Activated naive CD4-positive, alpha-beta T cell treated with anti-CD3 and anti-CD28 coated beads for 36 hours (primary cell): ENCODE results near the gene SKAP2. TPM values are rescaled to one million over a fixed set of nuclear protein-coding genes. Genes with fewer than 3 reads are reported as not detected.

Source experiments
- CTCF ChIA-PET: fragments of 350-600 bp; sonication (Branson Sonifier 250); formaldehyde crosslinking; loops from one replicate; lab custom pipeline; 2021; ENCODE audit warnings: antibody characterized with exemption; lab: Charles Lee
- DNase-seq: peaks from one replicate; pipeline ENCODE4 v3.0.0-alpha.2; 2020
- H3K27ac Mint-ChIP-seq: one replicate; pipeline ENCODE4 v1.8.0; 2021; ENCODE audit warnings: mild to moderate bottlenecking, mixed read lengths
- H3K27me3 Mint-ChIP-seq: one replicate; pipeline ENCODE4 v1.8.0; 2021; ENCODE audit warnings: low read depth, mixed read lengths
- H3K36me3 Mint-ChIP-seq: one replicate; pipeline ENCODE4 v1.8.0; 2021; ENCODE audit warnings: low read depth, mixed read lengths
- H3K4me1 Mint-ChIP-seq: one replicate; pipeline ENCODE4 v1.8.0; 2021; ENCODE audit warnings: low read depth, mixed read lengths
- H3K4me3 Mint-ChIP-seq: one replicate; pipeline ENCODE4 v1.8.0; 2021; ENCODE audit warnings: mild to moderate bottlenecking, moderate library complexity, mixed read lengths
- H3K9me3 Mint-ChIP-seq: one replicate; pipeline ENCODE4 v1.8.0; 2021; ENCODE audit warnings: mixed read lengths
- intact Hi-C: fragments of 100-400 bp; cut with micrococcal nuclease; formaldehyde crosslinking; loops from one replicate; pipeline ENCODE4 v1.15.1; 2023
- total RNA-seq, 2 experiments: library from RNA; stranded (reverse); gene quantifications; one replicate each; pipeline ENCODE4 v1.2.3, GENCODE V29; 2021

The SKAP2 gene
- total RNA-seq, 2 experiments from 2014 or later: 5.6 to 6.6 TPM

DNA sequence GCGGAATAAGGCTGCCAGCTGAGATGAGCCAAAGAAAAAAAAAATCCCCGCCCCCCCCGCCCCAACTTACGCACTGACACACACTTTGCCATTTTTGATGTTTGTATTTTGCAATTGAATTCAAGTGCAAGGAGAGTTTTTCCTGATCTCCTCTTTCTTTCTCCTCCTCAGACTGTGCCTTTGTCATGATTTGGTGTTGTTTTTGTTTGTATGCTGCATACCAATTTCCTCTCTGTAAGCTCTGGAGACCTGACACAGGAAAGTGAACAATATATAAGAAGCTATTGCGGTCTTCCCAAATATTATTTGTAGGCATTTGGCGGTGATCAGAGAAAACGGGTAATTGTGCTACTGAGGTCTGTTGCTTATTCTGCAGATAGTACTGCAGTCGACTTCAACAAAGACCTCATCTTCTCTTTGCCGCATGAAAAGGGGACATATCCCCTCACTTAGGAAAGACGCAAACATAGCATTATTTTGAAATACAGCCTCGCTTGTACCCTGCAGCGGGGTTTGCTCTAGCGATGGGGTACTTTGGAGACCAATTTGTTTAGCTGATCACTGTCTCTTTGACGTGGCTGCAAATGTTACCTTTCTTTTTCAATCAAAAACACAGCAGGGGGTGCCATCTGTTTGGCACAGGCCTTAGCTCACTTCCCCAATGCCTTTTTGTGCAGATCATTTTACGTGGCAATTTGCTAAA lies 206.6 kb downstream of the SKAP2 start:
- no peak overlapping the region for H3K4me3 Mint-ChIP-seq
- intact Hi-C loops: no loop called here
- peaks cover 4% of the 10 kb centered on the region for H3K27me3 Mint-ChIP-seq
- no peaks in the 10 kb centered on the region for H3K36me3 Mint-ChIP-seq
- no peak for DNase-seq
- H3K27ac Mint-ChIP-seq: no peak overlapping the region
- CTCF ChIA-PET: no interaction called here
- no peaks in the 10 kb centered on the region for H3K4me1 Mint-ChIP-seq
- H3K9me3 Mint-ChIP-seq: no peaks in the 10 kb centered on the region

DNA sequence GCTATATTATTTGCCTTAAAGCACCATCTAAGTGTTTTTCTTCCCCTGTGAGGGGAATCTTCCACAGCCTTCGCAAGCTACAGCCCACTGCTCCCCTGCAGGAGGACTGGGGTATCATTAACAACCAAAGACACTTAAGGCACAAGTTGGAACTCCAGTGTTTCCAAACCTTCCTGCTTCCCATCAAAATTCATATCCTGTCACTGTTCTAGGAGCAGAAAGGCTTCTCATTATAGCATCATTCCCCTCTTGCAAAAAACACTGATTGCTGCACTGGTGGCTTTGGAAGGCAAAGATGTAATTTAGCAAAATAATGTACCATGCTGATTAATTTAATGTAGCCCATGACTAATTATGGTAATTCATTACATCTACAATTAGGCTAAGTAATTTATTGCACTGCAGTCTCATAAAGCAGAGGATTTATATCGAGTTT lies 207.2 kb downstream of the SKAP2 start:
- intact Hi-C loops: no loop called here
- Mint-ChIP-seq H3K27ac (no peak overlapping the region), H3K4me1 (no peaks in the 10 kb centered on the region), H3K9me3 (no peaks in the 10 kb centered on the region), H3K27me3 (peaks cover 4% of the 10 kb centered on the region), H3K36me3 (no peaks in the 10 kb centered on the region), H3K4me3 (no peak overlapping the region)
- DNase-seq: no peak
- CTCF ChIA-PET: no interaction called here

DNA sequence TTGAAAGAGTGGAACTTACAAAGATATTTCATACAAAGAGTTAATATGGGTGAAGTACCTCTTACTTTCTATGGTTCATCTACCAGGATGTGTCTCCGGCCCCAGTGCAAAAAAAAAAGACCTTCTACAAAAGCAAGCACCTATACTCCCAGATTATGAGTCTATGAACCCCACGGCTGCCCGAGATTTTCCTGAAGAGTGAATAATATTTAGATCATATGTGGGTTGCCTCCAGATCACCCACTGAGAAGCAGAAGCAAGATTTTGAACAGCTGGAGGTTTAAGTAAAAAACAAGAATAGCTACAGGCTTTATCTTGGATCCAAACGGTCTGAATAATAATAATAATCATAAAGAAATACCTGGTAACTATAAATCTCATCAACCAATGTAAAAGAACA lies 207.7 kb downstream of the SKAP2 start:
- CTCF ChIA-PET: no interaction called here
- Mint-ChIP-seq H3K36me3 (no peaks in the 10 kb centered on the region), H3K4me1 (no peaks in the 10 kb centered on the region), H3K27me3 (peaks cover 4% of the 10 kb centered on the region), H3K27ac (no peak overlapping the region), H3K9me3 (no peaks in the 10 kb centered on the region), H3K4me3 (no peak overlapping the region)
- intact Hi-C loops: no loop called here
- DNase-seq: no peak

DNA sequence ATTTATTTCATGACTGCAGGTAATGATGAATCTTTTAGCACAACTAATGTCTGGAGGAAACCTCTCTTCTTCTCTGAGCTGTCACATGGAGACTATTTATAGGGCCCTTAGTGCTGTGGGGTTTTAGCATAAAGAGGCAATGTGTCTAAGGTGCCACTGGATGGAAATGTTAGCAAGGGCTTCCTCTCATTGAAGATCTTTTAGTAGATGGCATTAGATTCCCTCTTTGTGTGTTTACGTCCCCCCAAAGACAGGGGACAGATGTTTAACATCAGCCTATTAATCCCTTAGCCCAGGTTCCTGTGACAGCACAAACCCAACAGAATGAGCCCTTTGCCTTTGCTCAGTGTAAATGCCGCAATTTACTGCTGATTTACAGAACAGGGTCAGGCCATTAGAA lies 208.6 kb downstream of the SKAP2 start:
- Mint-ChIP-seq H3K27ac (no peak overlapping the region), H3K9me3 (no peaks in the 10 kb centered on the region), H3K4me3 (no peak overlapping the region), H3K4me1 (no peaks in the 10 kb centered on the region), H3K27me3 (peaks cover 4% of the 10 kb centered on the region), H3K36me3 (no peaks in the 10 kb centered on the region)
- CTCF ChIA-PET: no interaction called here
- no peak for DNase-seq
- intact Hi-C loops: no loop called here

DNA sequence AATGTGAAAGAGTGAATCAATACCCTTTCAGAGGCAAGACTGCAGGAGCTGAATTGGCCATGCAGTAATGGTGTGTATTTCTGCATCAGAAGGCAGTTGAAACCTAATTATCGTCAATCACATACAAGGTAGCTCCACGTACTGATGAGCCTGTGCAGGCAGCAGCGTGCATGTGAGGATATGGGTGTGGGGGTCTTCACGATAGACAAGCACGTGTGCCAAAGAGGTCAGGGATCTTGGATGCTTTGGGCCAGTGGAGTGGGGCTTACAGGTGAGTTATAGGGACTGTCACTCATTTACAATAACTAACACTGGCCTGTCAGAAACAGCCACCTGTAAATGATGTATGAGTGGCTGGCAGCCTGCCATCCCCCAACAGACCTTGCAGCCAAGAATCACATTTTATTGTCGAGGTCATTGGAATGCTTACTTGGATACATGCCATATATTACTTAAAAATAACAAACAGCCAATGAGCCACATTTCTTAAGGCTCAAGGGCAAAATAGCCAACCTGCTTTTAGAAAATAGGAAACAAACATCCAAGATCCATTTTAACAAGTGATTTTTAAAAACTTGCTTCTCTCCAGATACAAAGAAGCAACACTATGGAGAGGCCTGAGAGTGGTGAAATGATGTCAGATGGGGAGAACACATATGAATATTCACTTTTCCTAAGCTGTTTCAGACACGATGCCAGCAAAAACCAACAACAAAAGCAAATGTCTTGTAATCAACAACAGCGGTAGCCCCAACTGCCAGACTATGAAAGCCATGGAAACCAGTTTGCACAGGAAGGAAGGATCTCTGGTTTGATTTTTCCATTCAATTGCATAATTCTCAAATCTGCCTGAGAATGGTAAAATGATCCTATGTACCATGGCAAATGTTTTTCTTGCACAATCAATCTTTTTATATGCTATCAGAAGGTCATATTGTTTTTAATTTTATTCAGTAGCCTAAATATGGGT lies 210.7 kb downstream of the SKAP2 start:
- CTCF ChIA-PET: no interaction called here
- H3K9me3 Mint-ChIP-seq: no peaks in the 10 kb centered on the region
- intact Hi-C loops: no loop called here

DNA sequence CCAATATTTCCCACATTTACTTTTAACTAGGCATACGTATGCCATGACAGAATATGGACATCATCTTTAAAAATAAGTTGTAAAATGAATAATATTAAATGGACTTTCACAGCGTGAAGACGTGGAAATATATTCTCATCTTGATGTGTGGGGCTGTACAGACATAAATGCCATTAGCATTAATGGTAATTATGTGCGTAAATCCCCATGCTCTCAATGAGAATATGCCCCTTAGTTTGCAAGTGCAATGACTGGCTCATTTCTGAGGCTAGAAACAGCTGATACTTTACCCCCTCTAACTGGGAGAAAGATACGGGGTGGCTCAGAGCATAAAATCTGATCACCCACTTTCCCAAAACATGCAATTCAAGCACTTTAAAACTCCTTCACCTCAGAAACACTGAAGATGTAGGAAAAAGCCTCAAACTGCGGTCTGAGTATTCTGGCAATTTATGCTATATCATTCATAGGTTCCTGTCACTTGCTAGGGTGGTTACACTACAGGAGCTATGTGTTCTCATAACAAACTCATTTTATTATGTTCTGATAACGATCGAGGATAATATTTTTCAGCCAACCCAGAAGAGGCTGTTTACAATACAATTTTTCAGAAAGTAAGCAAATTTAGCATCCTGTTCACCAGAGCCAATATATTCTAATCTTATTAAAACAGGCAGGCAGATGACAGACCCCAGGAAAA lies 211.8 kb downstream of the SKAP2 start:
- Mint-ChIP-seq H3K9me3 (no peaks in the 10 kb centered on the region), H3K27ac (no peak overlapping the region), H3K27me3 (peaks cover 9% of the 10 kb centered on the region), H3K4me3 (no peak overlapping the region), H3K36me3 (no peaks in the 10 kb centered on the region), H3K4me1 (no peaks in the 10 kb centered on the region)
- DNase-seq: no peak
- CTCF ChIA-PET: no interaction called here
- intact Hi-C loops: no loop called here

More for the DNA sequence above, 210.7 kb downstream of the SKAP2 start:
- Mint-ChIP-seq H3K4me3 (no peak overlapping the region), H3K36me3 (no peaks in the 10 kb centered on the region), H3K27me3 (peaks cover 7% of the 10 kb centered on the region), H3K4me1 (no peaks in the 10 kb centered on the region), H3K27ac (no peak overlapping the region)
- DNase-seq: no peak

DNA sequence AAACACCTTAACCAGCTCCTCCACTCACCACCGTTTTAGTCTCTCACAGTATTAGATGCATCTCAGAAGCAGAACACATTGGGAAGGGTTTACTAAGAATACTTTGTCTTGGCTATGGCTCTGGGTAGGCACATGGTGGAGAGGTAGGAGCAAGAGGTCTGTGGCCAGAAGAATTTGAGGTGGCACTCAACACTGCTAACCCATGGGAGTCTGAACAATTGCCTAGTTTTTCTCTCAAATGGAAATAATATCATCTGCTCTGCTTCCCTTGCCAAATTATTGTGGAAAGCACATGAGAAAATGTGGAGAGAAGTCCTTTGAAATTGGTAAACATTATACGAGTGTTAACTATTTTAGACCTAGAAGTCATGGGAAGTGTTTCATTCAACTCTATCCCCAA lies 214.3 kb downstream of the SKAP2 start:
- intact Hi-C loops: no loop called here
- Mint-ChIP-seq H3K9me3 (no peaks in the 10 kb centered on the region), H3K27me3 (peaks cover 6% of the 10 kb centered on the region), H3K4me1 (no peaks in the 10 kb centered on the region), H3K27ac (no peak overlapping the region), H3K36me3 (no peaks in the 10 kb centered on the region), H3K4me3 (no peak overlapping the region)
- CTCF ChIA-PET: interaction anchor here (0.5 kb wide), 1 partner anchor 522 kb away, joined by 3 read pairs; no protein-coding TSS in a partner anchor
- DNase-seq: no peak

DNA sequence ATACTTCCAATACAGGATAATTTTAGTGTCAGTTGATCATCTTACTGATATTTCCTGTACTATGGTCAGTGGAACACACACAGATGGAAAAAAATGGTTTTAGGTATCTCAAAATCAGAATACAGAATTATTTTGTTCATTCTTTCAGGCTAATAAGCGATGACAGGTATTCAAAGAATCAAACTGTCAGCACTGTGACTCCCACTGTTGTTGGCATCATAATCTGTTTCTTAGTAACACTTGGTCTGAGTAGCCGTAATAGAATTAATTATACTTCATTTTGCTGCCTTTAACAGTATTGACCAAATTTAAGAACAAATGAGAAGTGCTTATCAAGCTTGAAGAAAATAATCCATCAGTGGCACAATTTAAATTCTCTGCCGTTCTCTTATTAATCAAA lies 215.0 kb downstream of the SKAP2 start:
- CTCF ChIA-PET: no interaction called here
- intact Hi-C loops: no loop called here

DNA sequence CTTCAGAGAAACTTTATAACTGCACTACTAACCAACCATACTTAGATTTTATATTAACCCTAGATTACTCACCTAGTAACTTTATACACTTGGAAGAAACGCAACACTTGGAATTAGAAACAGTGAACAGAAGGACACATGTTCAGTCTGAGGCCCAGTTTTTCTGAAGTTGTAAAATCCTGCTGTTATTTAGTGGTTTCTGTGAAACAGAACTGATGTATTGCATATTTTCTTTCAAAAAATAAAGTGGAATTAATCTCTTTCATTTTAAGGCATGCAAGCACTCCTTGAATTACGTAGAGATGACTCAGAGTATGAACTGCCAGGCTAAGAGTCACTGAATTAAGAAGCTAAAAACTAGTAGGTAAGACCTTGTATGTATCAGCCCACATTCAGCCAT lies 215.8 kb downstream of the SKAP2 start:
- CTCF ChIA-PET: no interaction called here
- intact Hi-C loops: no loop called here
- H3K27me3 Mint-ChIP-seq: peaks cover 4% of the 10 kb centered on the region
- H3K4me1 Mint-ChIP-seq: no peaks in the 10 kb centered on the region
- no peak for DNase-seq
- H3K27ac Mint-ChIP-seq: no peak overlapping the region
- H3K36me3 Mint-ChIP-seq: no peaks in the 10 kb centered on the region
- no peak overlapping the region for H3K4me3 Mint-ChIP-seq
- H3K9me3 Mint-ChIP-seq: no peaks in the 10 kb centered on the region

More for the DNA sequence above, 215.0 kb downstream of the SKAP2 start:
- Mint-ChIP-seq H3K4me1 (no peaks in the 10 kb centered on the region), H3K9me3 (no peaks in the 10 kb centered on the region), H3K27ac (no peak overlapping the region), H3K27me3 (peaks cover 5% of the 10 kb centered on the region), H3K36me3 (no peaks in the 10 kb centered on the region), H3K4me3 (no peak overlapping the region)
- no peak for DNase-seq

DNA sequence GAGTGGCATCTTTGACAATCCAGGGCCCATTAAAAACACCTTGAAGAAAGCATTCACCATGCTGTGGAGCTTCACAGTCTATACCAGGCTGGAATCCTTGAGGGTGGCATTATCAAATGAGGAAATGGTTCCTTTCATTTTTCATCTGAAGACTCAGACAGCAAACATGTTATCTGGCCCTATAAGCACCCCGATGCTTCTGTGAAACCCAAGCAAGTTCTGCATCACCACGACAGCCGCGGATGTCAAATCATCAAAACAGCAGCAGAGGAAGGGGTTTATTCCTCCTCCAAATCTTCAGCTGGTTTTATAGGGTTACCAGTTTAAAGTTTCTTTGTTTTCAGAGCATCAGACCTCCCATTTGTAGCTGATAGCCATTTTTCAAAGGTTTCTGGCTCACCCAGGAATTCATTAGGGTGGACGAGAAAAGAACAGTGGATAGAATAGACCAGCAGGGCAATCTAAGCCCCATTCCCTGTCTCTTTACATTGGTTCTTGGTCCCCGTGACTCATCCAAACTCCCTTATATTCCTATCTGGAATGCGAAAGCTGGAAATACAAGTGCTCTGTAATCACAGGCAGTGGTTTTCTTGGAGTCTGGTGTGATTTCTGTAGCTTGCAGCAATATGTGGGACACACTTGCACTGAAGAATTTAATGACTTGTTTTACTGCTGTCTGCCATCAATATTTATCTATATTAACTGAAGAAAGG lies 217.9 kb downstream of the SKAP2 start:
- intact Hi-C loops: no loop called here
- H3K36me3 Mint-ChIP-seq: no peaks in the 10 kb centered on the region
- no peak overlapping the region for H3K4me3 Mint-ChIP-seq
- H3K27me3 Mint-ChIP-seq: peaks cover 4% of the 10 kb centered on the region
- no peaks in the 10 kb centered on the region for H3K4me1 Mint-ChIP-seq
- no peak for DNase-seq
- H3K27ac Mint-ChIP-seq: no peak overlapping the region
- no peaks in the 10 kb centered on the region for H3K9me3 Mint-ChIP-seq
- CTCF ChIA-PET: no interaction called here

DNA sequence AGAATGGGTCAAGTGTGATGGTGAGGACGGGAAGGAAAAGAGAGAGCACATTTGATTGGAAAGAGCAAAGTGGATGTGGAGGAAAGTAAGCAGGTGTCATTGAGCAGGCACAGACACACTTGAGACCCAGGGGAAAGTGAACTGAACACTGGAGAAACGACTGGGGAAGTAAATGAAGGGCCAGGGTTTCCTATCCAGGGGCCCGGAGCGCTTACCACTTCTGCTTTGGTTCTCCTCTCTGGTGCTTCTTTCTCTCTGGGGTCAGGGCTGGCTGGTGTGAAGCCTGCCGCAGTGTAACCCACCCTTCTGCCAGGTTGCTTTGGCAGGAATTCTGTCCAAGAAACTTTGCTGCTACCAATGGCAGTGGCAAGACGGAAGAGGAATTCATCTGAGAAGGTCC lies 219.3 kb downstream of the SKAP2 start:
- intact Hi-C loops: no loop called here
- no peaks in the 10 kb centered on the region for H3K36me3 Mint-ChIP-seq
- DNase-seq: no peak
- H3K27ac Mint-ChIP-seq: no peak overlapping the region
- H3K9me3 Mint-ChIP-seq: no peaks in the 10 kb centered on the region
- H3K27me3 Mint-ChIP-seq: peaks cover 2% of the 10 kb centered on the region
- no peaks in the 10 kb centered on the region for H3K4me1 Mint-ChIP-seq
- H3K4me3 Mint-ChIP-seq: no peak overlapping the region
- CTCF ChIA-PET: no interaction called here

DNA sequence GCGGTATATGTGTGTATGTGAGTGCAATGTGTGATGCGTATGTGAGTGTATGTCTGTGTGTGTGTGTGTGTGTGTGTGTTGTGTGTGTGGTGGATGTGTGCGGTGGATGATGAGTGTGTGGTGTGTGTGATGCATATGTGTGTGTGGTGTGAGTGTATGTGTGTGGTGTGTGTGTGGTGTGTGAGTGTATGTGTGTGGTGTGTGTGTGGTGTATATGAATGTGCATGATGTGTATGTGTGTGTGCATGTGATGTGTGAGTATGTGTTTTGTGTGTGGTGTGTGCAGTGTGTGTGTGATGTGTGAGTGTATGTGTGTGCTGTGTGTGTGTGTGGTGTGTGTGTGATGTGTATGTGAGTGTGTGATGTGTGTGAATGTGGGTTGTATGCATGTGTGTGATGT lies 222.0 kb downstream of the SKAP2 start:
- Mint-ChIP-seq H3K36me3 (no peaks in the 10 kb centered on the region), H3K4me1 (no peaks in the 10 kb centered on the region), H3K27ac (no peak overlapping the region), H3K4me3 (no peak overlapping the region), H3K27me3 (no peaks in the 10 kb centered on the region), H3K9me3 (no peaks in the 10 kb centered on the region)
- intact Hi-C loops: no loop called here
- DNase-seq: no peak
- CTCF ChIA-PET: no interaction called here
